Mesenchymal stem cell (in vitro differentiated cells and primary cell): ENCODE results near the gene SDHAF2.

ENCODE experiments used
- DNase-seq: peaks from one replicate; pipeline ENCODE4 v3.0.0-alpha.2; 2013
- H2AFZ ChIP-seq: one replicate; pipeline ENCODE4 v1.6.1; 2013; ENCODE audit warnings: low read depth, mild to moderate bottlenecking, control low read depth, inconsistent platforms, low read length, moderate library complexity
- H2AK5ac ChIP-seq: 2 replicates; pipeline ENCODE4 v1.6.1; 2013; ENCODE audit warnings: low read length, moderate library complexity, mild to moderate bottlenecking, inconsistent platforms; ENCODE audit not compliant: severe bottlenecking
- H2BK120ac ChIP-seq: one replicate; pipeline ENCODE4 v1.6.1; 2013; ENCODE audit warnings: low read depth, mild to moderate bottlenecking, inconsistent platforms, low read length, moderate library complexity
- H2BK12ac ChIP-seq, 2 experiments: one replicate each; pipeline ENCODE4 v1.6.1; 2013; ENCODE audit warnings: inconsistent platforms in 2 of 2, low read length in 2 of 2, mild to moderate bottlenecking in 2 of 2, moderate library complexity in 2 of 2, control low read depth in 1 of 2
- H2BK15ac ChIP-seq: one replicate; pipeline ENCODE4 v1.6.1; 2013; ENCODE audit warnings: mild to moderate bottlenecking, low read depth, inconsistent platforms; ENCODE audit not compliant: poor library complexity, severe bottlenecking
- H2BK5ac ChIP-seq: 2 replicates; pipeline ENCODE4 v1.6.1; 2013; ENCODE audit warnings: low read depth, mild to moderate bottlenecking, low read length, control low read depth, inconsistent platforms; ENCODE audit not compliant: poor library complexity, severe bottlenecking
- H3K14ac ChIP-seq, 2 experiments: one replicate each; pipeline ENCODE4 v1.6.1; 2013; ENCODE audit warnings: inconsistent platforms in 2 of 2, low read length in 2 of 2, control low read depth in 1 of 2, mild to moderate bottlenecking in 1 of 2, moderate library complexity in 1 of 2
- H3K18ac ChIP-seq, 2 experiments: one replicate each; pipeline ENCODE4 v1.6.1; 2013; ENCODE audit warnings: inconsistent platforms in 2 of 2, low read length in 2 of 2, control low read depth in 1 of 2, low read depth in 1 of 2, mild to moderate bottlenecking in 1 of 2
- H3K23ac ChIP-seq, 2 experiments: one replicate each; pipeline ENCODE4 v1.6.1; 2013; ENCODE audit warnings: inconsistent platforms in 2 of 2, low read length in 2 of 2, mild to moderate bottlenecking in 2 of 2, moderate library complexity in 2 of 2, control low read depth in 1 of 2
- H3K27ac ChIP-seq: 2 replicates; pipeline ENCODE4 v1.5.1; 2013; ENCODE audit warnings: mild to moderate bottlenecking, moderate library complexity, low read length, control low read depth, inconsistent platforms; ENCODE audit not compliant: poor library complexity, severe bottlenecking
- H3K27me3 ChIP-seq, 2 experiments: 2 replicates each; pipeline versions ENCODE4 v1.6.1 to v1.7.0; 2013; ENCODE audit warnings: low read length in 2 of 2, mild to moderate bottlenecking in 2 of 2, moderate library complexity in 2 of 2, control low read depth in 1 of 2, inconsistent platforms in 1 of 2; ENCODE audit not compliant: control insufficient read depth in 1 of 2, insufficient read depth in 1 of 2
- H3K36me3 ChIP-seq, 2 experiments: 2 replicates each; pipeline versions ENCODE4 v1.6.1 to v1.7.0; 2013; ENCODE audit warnings: low read length in 2 of 2, control low read depth in 1 of 2, inconsistent platforms in 1 of 2, low read depth in 1 of 2, mild to moderate bottlenecking in 1 of 2; ENCODE audit not compliant: insufficient read depth in 2 of 2, control insufficient read depth in 1 of 2
- H3K4ac ChIP-seq, 2 experiments: one replicate each; pipeline ENCODE4 v1.6.1; 2013; ENCODE audit warnings: inconsistent platforms in 2 of 2, low read length in 2 of 2, mild to moderate bottlenecking in 2 of 2, moderate library complexity in 2 of 2, control low read depth in 1 of 2, low read depth in 1 of 2
- H3K4me1 ChIP-seq: 2 replicates; pipeline ENCODE4 v1.6.1; 2013; ENCODE audit warnings: low read depth, low read length, control low read depth; ENCODE audit not compliant: control insufficient read depth, insufficient read depth
- H3K4me2 ChIP-seq: 2 replicates; pipeline ENCODE4 v1.6.1; 2013; ENCODE audit warnings: low read length, mild to moderate bottlenecking, inconsistent platforms; ENCODE audit not compliant: poor library complexity, severe bottlenecking
- H3K4me3 ChIP-seq, 2 experiments: 2 replicates each; pipeline versions ENCODE4 v1.5.1 to v1.7.0; 2013; ENCODE audit warnings: low read length in 2 of 2, mild to moderate bottlenecking in 2 of 2, control low read depth in 1 of 2, low read depth in 1 of 2; ENCODE audit not compliant: insufficient read depth in 1 of 2
- H3K79me1 ChIP-seq: replicated peaks from 2 replicates; pipeline ENCODE4 v1.6.1; 2013; ENCODE audit warnings: mild to moderate bottlenecking, control low read depth, low read length, inconsistent platforms; ENCODE audit not compliant: poor library complexity, severe bottlenecking
- H3K9ac ChIP-seq: 2 replicates; pipeline ENCODE4 v1.7.0; 2013; ENCODE audit warnings: mild to moderate bottlenecking, low read length, moderate library complexity
- H3K9me3 ChIP-seq: 2 replicates; pipeline ENCODE4 v1.7.0; 2013; ENCODE audit warnings: mild to moderate bottlenecking, low read length; ENCODE audit not compliant: control insufficient read depth
- H4K8ac ChIP-seq: one replicate; pipeline ENCODE4 v1.6.1; 2013; ENCODE audit warnings: inconsistent platforms, mild to moderate bottlenecking, low read length, moderate library complexity
- H4K91ac ChIP-seq: one replicate; pipeline ENCODE4 v1.6.1; 2013; ENCODE audit warnings: mild to moderate bottlenecking, low read length, inconsistent platforms
- WGBS: methylation state at CpG from one replicate; pipeline ENCODE4 v1.1.7; 2013; ENCODE audit warnings: mixed read lengths; 5-methylcytosine and 5-hydroxymethylcytosine counted together

Gene SDHAF2

GRCh38 chr11:61480261-61480993, 50.5 kb downstream of the SDHAF2 start:
- Histone ChIP-seq H3K36me3 (no peaks in the 10 kb centered on the region), H3K27ac (no peak overlapping the region), H3K9ac (no peak overlapping the region), H3K4me2 (no peak overlapping the region), H2BK12ac (no peak overlapping the region), H2BK5ac (no peak overlapping the region), H4K91ac (no peak overlapping the region), H3K4ac (no peak overlapping the region), H3K18ac (no peak overlapping the region), H3K4me3 (no peak overlapping the region), H2AFZ (no peak overlapping the region), H2AK5ac (no peak overlapping the region), H3K14ac (no peak overlapping the region), H4K8ac (no peak overlapping the region), H3K27me3 (peaks cover 51 to 57% of the 10 kb centered on the region in 2 experiments), H3K9me3 (no peaks in the 10 kb centered on the region), H3K4me1 (peaks cover 2% of the 10 kb centered on the region), H2BK120ac (no peak overlapping the region), H3K79me1 (no peaks in the 10 kb centered on the region), H3K23ac (no peak overlapping the region), H2BK15ac (no peak overlapping the region)
- DNase-seq, result no peak
- WGBS, result 78% methylated on average over 15 of the region's 15 CpGs

- Histone ChIP-seq H3K36me3 (no peaks in the 10 kb centered on the region), H3K9ac (no peak overlapping the region), H3K4me3 (no peak overlapping the region), H4K91ac (no peak overlapping the region), H3K27me3 (peaks cover 56 to 60% of the 10 kb centered on the region in 2 experiments), H3K79me1 (no peaks in the 10 kb centered on the region), H3K18ac (no peak overlapping the region), H3K4me1 (peaks cover 2% of the 10 kb centered on the region), H3K4me2 (no peak overlapping the region), H4K8ac (no peak overlapping the region), H2AFZ (no peak overlapping the region), H2BK120ac (no peak overlapping the region), H2BK12ac (no peak overlapping the region), H3K27ac (no peak overlapping the region), H3K9me3 (no peaks in the 10 kb centered on the region), H3K14ac (no peak overlapping the region), H2BK5ac (no peak overlapping the region), H2AK5ac (no peak overlapping the region), H3K23ac (no peak overlapping the region), H2BK15ac (no peak overlapping the region), H3K4ac (no peak overlapping the region)
- 21% methylated on average over 6 of the region's 7 CpGs for WGBS
- peak; percentile 40 for DNase-seq
These were observed 51.0 kb downstream of the SDHAF2 start for GRCh38 chr11:61480994-61481335.

- no peak overlapping the region for H2BK120ac ChIP-seq
- H3K9ac ChIP-seq, result no peak overlapping the region
- H3K27me3 ChIP-seq, result peaks cover 64 to 69% of the 10 kb centered on the region in 2 experiments
- H2BK15ac ChIP-seq, result no peak overlapping the region
- H4K8ac ChIP-seq, result no peak overlapping the region
- H2BK12ac ChIP-seq, result no peak overlapping the region
- H3K4me3 ChIP-seq, result no peak overlapping the region
- H3K14ac ChIP-seq, result no peak overlapping the region
- H3K9me3 ChIP-seq, result no peaks in the 10 kb centered on the region
- no peak overlapping the region for H3K18ac ChIP-seq
- H3K4me2 ChIP-seq, result no peak overlapping the region
- H2BK5ac ChIP-seq, result no peak overlapping the region
- no peak overlapping the region for H4K91ac ChIP-seq
- no peak overlapping the region for H2AFZ ChIP-seq
- no peaks in the 10 kb centered on the region for H3K79me1 ChIP-seq
- peaks cover 4% of the 10 kb centered on the region for H3K4me1 ChIP-seq
- no peak overlapping the region for H2AK5ac ChIP-seq
- no peak overlapping the region for H3K4ac ChIP-seq
- WGBS, result 44% methylated on average over 10 of the region's 10 CpGs
- no peak for DNase-seq
- peak overlapping the region in 1 of 2 experiments; percentile 14 for H3K23ac ChIP-seq
- H3K36me3 ChIP-seq, result no peaks in the 10 kb centered on the region
- no peak overlapping the region for H3K27ac ChIP-seq
These were observed 51.9 kb downstream of the SDHAF2 start for GRCh38 chr11:61481806-61482205.

- no peak overlapping the region for H3K4me2 ChIP-seq
- 51% methylated on average over 6 of the region's 7 CpGs for WGBS
- H2BK120ac ChIP-seq, result no peak overlapping the region
- no peak overlapping the region for H3K14ac ChIP-seq
- H3K79me1 ChIP-seq, result no peaks in the 10 kb centered on the region
- H2BK5ac ChIP-seq, result no peak overlapping the region
- peaks cover 4% of the 10 kb centered on the region for H3K4me1 ChIP-seq
- H2BK15ac ChIP-seq, result no peak overlapping the region
- H4K8ac ChIP-seq, result no peak overlapping the region
- H2AK5ac ChIP-seq, result no peak overlapping the region
- H2AFZ ChIP-seq, result no peak overlapping the region
- peaks cover 65 to 75% of the 10 kb centered on the region in 2 experiments for H3K27me3 ChIP-seq
- H3K4me3 ChIP-seq, result no peak overlapping the region
- no peak overlapping the region for H4K91ac ChIP-seq
- H3K18ac ChIP-seq, result no peak overlapping the region
- H3K23ac ChIP-seq, result peak overlapping the region in 1 of 2 experiments; percentile 29
- H3K27ac ChIP-seq, result no peak overlapping the region
- no peaks in the 10 kb centered on the region for H3K36me3 ChIP-seq
- no peak for DNase-seq
- H3K9ac ChIP-seq, result no peak overlapping the region
- no peaks in the 10 kb centered on the region for H3K9me3 ChIP-seq
- no peak overlapping the region for H3K4ac ChIP-seq
- H2BK12ac ChIP-seq, result no peak overlapping the region
These were observed 52.6 kb downstream of the SDHAF2 start for GRCh38 chr11:61482513-61482912.
